LNCAP (cell line): Measurements from ENCODE around the gene SETD3.

ENCODE experiments used
- TF ChIP-seq, protein P1 (sequence below): fragments of 450-650 bp; IDR thresholded peaks from 2 replicates; pipeline ENCODE4 v1.5.1; 2017; ENCODE audit warnings: mild to moderate bottlenecking

SETD3 gene

DNA sequence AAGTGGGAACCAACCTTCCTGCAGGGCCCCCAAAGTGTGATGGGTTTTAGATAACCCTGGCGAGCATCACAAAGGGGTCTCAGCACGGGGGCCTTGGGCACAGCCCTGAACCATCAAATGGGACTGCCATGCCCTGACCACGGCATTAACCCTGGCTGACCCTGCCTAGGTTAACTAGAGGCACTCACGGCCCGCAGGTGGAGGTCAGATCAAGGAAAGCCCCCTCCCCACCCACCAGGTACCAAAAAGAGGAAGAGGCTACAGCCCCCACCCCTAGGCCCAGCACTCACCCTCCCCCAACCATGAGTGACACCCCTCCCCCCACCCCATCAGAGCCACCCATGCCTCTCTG lies 43.0 kb upstream of the SETD3 start:
- TF ChIP-seq, protein P1, sequence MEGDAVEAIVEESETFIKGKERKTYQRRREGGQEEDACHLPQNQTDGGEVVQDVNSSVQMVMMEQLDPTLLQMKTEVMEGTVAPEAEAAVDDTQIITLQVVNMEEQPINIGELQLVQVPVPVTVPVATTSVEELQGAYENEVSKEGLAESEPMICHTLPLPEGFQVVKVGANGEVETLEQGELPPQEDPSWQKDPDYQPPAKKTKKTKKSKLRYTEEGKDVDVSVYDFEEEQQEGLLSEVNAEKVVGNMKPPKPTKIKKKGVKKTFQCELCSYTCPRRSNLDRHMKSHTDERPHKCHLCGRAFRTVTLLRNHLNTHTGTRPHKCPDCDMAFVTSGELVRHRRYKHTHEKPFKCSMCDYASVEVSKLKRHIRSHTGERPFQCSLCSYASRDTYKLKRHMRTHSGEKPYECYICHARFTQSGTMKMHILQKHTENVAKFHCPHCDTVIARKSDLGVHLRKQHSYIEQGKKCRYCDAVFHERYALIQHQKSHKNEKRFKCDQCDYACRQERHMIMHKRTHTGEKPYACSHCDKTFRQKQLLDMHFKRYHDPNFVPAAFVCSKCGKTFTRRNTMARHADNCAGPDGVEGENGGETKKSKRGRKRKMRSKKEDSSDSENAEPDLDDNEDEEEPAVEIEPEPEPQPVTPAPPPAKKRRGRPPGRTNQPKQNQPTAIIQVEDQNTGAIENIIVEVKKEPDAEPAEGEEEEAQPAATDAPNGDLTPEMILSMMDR = no peak

DNA sequence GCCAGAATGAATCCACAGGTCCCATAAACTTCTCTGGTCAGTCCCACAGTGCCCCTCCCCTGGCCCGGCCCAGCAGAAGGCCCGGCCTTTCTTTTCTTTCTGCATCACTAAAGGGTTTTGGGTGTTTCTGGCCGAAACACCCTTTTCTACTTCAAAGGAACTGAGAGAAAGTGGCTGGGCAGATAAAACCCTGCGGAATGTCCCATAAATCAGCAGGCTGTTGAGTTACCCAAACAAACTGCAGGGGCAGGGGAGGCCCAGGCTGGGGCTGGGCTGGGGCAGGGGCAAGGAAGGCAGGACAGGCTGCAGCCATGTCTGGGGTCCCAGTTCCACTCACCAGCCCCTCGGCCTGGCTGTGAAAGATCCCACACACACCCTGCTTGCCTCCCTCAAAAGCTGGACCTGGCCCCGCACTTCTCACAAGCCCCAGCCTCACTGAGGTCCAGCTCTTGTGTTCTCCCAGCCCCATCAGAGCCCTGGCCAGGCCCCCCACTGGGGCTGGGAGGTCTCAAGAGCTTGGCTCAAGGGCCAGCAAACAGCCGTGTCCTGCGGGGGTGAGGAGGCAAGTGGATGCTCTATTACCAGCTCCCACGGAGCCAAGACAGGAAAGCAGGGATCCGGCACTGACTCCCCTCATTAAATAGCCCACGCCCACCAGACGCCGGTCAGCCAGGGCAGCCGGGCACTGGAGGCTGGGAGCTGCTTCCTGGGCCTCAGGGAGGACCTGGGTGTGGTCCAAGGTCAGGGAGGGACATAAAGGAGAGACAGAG lies 42.5 kb upstream of the SETD3 start:
- TF ChIP-seq, protein P1 = no peak

DNA sequence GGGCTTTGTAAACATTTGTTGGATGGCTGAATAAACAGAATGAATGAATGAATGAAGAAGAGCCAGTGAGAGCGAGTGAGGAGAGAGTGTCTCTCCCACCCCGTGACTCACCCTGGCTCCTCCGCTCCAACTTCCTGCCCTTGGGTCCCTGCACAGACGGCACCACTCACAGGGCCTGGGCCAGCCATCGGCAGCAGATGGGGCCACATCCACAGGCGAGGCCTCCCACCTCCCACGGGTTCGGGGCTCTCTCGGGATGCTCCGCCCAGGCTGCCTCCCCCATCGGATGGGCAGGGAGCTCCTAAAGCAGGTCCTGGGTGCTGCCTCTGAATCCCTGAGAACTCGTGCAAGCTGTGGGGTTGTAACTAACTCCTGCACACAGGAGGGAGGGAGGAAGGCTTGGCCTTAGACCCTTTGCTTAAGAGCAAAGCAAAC lies 41.8 kb upstream of the SETD3 start:
- TF ChIP-seq, protein P1 = no peak

DNA sequence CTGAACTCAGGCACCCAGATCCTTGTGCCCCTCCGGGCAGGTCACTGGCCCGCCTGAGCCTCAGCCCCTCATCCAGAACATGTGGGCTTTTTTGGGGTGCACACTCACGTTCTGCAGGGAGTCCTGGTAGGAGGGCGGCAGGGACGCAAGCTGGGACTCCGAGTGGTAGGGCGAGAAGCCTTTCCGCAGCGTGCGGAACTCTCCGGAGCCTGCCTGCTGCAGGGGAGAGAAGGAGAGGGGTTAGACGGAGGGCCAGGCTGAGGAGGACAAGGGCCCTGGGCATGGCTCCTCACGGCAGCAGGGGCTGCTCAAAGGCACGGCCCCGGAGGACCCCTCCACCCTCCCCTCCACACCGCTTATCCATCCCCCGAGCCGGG lies 41.4 kb upstream of the SETD3 start:
- TF ChIP-seq, protein P1 = no peak

DNA sequence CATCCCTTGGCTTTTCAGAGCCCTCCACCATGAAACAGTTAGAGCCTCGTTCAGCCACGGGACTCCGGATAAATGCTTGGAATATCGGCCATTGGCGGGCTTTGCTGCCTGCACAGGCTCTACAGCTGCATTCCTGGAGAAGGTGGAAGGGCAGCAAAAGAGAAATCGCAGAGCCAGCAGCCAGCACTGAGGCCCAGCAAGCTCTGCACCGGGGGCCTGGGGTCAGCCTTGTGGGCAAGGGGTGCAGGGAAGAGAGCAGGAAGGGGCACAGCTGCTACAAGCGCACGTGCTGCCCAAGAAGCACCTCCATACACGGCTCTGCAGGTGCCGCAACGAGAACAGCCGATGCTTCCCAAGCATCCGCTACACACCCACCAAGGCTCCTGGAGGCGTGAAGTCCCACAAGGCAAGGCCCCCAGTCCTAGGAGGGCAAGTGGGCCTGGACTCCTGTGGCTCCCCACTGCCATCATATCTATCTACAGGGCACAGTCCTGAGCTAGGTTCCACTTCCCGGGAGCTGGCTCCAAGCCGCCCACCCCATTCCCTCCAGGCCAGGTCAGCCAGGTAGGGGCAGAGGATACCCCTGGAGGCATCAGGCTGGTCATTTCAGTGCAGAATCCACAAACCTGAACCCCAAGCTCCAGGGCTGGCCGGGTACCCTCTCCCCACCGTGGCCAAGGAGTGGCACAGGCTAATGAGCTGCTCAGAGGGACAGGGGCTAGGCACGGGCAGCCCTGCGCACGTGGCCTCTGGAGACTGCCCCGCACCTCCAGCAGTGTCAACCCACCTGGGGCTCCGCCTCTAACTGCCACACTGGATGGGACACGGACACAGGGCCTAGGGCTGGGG lies 40.7 kb upstream of the SETD3 start:
- TF ChIP-seq, protein P1 = no peak

DNA sequence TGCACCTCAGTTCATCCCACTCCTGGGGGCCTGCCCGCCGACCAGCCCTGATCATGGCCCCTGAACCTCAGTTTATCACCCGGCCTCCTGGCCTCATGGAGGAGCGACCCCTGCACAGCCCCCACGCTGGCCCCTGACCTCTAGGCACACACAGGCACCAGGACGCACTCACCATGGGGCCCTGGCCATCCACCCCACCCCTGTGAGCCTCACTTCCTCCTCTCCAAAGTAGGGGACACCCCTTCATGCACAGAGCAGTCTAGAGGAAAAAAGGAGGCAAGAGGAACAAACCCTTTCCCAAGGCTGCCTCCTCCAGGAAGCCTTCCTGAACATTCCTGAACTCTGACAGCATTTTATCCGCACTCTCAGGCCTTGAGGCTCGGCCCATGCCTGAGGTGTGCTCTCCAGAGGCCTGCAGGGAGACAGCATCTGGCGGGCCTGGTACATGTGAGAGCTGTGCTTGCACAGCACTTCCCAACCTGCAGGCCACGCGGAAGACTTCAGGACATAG lies 40.0 kb upstream of the SETD3 start:
- TF ChIP-seq, protein P1 = no peak

DNA sequence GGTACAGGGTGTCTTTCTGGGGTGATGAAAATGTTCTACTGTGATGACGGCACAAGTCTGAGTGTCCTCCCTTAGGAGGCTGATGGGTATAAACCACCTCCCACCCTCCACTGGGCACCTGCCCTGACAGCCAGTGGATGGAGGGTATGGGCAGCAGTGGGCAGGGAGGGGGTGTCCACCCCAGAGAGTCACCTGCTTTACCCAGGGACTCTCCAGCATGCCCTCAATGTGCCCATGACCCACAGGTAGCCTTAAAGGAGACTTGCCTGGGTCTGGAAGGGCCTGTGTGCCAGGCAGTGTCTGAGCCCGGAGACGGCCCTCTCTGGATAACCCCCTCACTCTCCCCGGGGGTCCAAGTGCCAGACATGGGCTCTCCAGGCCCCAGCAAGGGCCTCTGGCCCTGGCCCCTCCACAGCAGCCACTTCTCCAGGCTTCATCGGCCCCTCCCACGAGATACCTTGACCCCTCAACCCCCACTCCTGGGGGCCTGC lies 39.3 kb upstream of the SETD3 start:
- TF ChIP-seq, protein P1 = no peak
